HPDE6-E6E7 (cell line): ENCODE measurements around the gene NPFFR1.
A peak's percentile ranks its signal among the peaks of the same experiment; 100 is the strongest.
"Not testable (repeated sequence)": the region's sequence is repeated elsewhere in the genome, so short reads cannot be mapped to it uniquely, and the experiment has no call there.

Experiments
- DNase-seq: peaks from one replicate; pipeline ENCODE4 v3.0.0; 2011; ENCODE audit warnings: missing footprints; ENCODE audit errors: extremely low spot score

NPFFR1 gene

DNA sequence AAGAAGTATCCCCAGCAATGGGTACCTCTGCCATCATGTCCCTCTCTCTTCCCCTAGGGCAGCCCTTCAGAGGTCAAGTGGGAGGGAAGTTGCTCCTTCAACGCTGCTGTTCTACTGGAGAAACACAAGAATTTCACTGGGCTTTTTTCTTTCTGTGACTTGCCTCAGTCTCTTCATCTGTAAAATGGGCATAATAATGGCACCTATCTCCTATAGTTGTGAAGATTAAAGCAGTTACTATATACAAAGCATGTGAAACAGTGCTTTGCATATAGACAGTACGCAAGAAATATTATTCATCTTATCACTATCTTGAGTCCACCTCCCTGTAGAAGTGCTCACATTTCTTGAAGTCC lies 1.6 kb upstream of the NPFFR1 start:
- DNase-seq = no peak

DNA sequence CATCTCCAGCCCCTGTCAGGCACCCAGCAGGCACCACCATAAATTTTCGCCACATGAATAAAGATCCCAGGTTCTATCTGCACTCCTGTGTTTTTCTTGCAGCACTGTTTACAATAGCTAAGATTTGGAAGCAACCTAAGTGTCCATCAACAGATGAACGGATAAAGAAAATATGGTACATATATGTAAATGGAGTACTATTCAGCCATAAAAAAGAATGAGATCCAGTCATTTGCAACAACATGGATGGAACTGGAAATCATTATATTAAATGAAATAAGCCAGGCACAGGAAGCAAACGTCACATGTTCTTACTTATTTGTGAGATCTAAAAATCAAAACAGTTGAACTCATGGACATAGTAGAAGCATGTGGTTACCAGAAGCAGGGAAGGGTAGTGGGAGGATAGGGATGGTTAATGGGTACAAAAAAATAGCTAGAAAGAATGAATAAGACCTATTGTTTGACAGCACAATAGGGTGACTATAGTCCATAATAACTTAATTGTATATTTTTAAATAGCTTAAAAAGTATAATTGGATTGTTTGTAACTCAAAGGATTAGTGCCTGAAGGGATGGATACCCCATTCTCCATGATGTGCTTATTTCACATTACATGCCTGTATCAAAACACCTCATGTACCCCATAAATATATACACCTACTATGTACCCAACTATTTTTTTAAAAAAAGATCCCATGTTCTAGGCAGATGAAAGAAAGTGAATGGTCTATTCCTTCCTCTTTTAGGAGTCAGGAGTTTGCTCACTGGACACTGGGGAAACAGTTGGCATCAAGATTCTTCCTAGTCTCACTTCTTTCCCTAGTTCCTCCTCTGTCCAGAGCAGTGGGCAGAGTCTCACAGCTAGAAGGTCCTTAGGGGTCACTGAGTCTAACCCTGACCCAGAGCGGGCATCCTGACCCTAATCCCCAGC lies 1.0 kb upstream of the NPFFR1 start:
- DNase-seq = no peak

DNA sequence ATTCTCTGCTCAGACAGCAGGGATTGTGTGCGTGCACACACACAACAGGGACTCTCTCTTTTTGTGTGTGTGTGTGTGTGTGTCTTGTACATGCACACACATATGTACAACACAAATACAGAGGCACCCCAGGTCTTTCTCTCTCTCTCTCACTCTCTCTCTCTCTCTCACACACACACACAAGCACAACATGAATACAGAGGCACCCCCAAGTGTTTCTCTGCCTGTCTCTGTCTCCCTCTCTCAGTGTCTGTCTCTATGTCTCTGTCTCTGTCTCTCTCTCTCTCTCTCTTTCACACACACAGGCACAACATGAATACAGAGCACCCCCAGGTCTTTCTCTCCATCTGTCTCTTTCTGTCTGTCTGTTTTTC lies 746 bp downstream of the NPFFR1 start:
- DNase-seq = no peak

DNA sequence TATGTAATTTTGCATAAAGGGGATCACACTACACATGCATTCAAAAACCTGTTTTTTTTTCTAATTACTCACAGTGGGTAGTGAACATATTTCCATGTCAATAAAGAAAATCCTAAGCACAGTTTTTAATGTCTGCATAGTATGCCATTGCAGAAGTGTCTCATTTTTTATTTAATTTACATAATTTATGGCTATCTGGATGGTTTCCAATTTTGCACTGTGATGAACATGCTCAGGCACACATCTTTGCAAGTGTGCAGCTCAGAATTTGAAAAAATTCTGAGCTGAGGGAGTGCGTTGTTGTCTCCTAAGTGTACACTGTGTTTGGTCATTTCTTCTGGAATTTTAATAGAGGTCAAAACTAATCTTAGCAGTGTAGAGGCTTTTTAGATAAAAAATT lies 2.2 kb downstream of the NPFFR1 start:
- DNase-seq = no peak

DNA sequence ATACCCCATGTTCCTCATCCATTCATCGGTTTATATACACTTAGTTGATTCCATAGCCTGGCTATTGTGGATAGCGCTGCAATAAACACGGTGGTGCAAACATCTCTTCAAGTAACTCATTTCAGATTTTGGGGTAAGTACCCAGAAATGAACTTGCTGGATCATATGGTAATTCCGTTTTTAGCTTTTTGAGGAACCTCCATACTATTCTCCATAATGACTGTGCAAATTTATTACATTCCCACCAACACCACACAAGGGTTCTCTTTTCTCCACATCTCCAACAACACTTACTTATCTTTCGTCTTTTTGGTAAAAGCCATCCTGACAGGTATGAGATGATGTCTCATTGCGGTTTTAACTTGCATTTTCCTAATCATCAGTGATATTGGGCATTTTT lies 3.7 kb downstream of the NPFFR1 start:
- no peak for DNase-seq

DNA sequence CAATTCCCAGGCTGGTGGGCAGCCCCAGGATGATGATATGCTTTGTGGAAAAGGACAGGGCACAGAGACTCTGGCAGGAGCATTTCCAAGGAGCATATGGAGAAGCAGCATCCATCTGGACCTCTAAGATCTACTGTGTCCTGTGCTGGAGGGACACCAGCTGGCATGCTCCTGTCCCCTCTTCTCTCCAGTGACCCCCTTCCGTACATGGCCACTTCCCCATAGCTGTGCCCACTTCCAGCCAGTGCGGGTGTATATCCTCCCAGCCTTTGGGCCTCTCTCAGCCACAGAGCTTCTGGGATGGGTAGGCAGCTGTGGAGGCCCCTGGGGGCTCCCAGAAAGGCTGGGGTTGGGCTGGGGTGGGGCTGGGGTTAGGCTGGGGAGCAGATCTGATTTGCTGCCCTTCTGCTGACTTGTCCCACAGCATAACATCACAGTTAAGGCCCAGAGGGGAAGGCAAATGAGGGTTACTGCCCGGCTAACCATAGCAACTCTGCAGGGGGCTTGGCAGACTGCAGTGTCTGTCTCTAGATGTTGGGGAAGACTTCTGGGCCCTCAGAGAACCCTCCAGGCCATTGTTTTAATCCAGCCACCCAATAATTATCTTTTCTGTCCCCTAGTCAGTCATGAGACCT lies 6.3 kb downstream of the NPFFR1 start:
- DNase-seq = no peak

DNA sequence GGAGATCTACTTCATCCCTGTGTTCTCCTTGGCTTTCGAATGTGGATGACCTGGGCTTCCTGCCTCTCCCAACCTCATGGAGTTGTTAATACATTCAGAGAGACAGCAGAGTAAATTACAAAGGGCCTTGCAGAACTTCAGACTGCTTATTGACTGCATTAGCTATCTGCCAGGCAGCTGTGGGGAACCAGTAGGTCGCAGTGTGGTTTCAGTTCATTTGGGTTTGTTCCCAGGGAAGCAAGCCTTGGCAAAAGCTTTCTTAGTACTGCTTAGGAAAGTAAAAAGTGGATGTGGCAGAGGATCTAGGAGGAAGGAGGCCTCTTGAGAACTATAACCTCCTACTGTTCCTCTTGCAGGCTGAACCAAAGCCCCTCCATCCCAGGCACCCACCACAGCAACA lies 9.2 kb downstream of the NPFFR1 start:
- no peak for DNase-seq

DNA sequence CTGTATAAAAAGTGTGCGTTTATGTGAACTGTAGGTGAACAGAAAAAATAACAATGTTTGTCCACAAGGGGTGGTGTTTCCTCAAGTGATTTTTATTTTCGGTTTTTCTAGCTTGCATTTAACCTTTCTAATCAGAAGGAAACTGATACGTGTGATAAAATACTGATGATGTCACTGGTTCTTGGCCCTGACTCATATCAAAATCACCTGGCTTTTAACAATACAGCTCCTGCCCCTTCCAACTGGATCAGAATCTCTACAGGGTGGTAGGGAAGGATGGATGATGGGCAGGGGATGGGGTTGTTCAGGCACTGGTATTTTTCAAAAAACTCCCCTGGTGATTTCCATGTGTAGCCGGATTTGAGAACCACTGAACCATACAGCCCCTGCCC lies 10.9 kb downstream of the NPFFR1 start:
- DNase-seq = peak; percentile 21

DNA sequence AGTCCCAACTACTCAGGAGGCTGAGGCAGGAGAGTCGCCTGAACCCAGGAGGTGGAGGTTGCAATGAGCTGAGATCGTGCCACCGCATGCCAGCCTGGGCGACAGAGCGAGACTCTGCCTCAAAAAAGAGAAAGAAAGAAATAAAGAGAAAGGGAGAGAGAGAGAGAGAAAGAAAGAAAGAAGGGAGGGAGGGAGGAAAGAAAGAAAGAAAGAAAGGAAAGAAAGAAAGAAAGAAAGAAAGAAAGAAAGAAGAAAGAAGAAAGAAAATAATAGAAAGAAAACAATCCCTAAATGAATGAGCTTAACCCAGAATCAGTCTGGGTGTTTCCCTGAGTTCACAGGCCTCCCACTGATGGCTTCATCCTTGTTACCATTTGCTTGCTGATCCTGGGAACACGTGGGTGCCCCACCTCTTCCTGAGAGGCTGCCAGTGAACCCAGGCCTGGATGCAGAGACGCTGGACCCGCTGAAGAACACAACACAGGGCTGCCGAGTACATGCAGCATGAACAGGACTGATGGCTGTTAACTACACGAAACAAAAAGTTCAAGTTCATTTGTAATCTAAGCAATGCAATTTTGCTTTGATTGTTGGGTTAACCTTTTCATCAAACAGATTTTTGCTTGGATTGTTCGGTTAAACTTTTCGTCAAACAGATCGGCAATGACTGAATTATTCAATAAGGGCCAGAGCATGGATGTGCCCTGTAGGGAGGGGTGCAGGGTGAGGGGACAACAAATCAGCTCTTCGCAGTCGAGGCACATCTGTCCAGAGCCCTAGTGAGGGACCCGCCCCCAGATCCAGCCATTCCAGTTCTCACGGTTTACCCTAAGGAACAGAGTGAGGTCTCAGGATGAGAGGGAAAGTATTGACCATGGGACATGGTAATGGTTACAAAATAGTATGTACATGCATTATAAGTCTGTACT lies 11.5 kb downstream of the NPFFR1 start:
- no peak for DNase-seq

DNA sequence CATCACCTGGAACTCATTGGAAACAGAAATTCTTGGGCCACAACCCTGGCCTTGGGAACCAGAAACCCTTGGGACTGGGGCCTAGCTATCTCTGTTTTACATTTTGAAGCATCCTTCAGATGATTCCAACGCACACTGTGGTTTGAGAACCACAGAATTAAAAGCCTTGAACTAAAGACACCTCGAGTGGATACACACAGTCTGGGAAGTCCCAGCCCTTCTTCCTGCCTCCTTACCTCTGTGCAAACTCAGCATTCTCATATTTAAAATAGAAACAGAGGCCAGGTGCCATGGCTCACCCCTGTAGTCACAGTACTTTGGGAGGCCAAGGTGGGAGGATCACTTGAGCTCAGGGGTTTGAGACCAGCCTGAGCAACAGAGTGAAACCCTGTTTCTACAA lies 12.9 kb downstream of the NPFFR1 start:
- DNase-seq = no peak

DNA sequence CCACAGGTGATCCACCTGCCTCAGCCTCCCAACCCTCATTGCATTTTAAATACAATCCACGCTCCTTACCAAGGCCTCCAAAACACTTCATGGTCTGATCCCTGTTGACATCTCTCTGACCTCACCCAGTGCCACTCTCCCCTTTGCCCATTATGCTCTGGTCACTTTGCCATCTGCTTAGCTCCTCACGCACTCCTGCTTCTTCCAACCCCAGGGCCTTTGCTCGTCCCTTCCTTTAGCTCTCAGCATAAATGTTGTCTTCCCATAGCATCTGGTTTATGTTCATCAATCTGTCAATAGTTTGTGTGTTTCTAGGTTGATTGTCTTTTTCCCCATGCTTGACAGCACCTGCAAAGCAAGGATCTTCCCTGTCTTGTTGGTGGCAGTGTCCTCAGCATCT lies 14.1 kb downstream of the NPFFR1 start:
- no peak for DNase-seq

DNA sequence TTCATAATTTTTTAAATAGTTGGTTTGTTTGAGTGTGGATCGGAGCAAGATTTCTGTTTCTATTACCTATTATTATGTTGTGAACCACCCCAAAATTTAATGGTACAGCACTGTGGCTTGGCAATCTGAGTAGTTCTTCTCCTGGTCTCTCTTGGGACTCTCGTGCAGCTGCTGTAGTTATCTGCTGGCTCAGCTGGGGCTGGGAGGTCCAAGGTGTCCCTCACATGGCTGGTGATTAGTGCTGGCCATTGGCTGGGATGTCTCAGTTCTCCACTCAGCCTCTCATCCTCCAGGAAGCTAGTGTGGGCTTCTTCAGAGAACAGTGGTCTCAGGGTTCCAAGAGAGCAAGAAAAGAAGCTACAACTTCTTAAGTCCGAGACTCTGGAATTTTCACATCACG lies 15.4 kb downstream of the NPFFR1 start:
- no peak for DNase-seq

DNA sequence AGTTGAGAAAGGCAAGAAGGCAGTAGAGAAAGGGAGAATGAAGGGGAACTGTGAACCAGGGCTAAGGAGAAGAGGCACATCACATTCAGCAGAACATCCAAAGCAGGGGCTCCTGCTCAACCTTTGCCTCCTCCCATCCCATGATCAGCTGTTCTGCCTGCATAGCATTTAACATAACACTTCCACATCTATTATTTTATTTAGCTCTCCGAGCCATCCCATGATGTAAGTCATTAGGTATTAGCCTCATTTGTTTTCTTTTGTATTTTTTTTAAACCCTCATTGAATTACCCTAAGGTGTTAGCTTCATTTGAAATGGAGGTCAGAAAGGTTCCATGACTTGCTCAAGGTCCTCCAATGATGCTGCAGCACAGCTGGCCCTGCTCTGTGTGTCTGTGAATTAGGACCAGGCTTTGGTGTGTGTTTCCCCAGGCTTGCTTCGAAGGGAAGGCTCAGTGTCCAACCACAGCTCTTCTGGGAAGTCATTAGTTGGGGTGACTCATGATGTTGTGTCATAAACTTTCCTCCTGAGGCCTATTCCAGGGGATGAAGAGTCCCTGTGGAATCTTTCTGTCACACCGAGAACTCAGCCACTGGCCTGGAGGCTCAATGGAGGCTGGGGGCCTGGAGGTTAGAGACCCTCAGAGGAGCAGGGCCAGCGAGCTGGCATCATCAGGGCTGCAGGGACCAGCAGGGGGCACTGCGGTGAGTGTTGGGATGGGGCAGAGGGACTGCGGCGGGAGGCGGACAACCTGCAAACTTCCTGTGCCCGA lies 16.5 kb downstream of the NPFFR1 start:
- DNase-seq = peak; percentile 97

DNA sequence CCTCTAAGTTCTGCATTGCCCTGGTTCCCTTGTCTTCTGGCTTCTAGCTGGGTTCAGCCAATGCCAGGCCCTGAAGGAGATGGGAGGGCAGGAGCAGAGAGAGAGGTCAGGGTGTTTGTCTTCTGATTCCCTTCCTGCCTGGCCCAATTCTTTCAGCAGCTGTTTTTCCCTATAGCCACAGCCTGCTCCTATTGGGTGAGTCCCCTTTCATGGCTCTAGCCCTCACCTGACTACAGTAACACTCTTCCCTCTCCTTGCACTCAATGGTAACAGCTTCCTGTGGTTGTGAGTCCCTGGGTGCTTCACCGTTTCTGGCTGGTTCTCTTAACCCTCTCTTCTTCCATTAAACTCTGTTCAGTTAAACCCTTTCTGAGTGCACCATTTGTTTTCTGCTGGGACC lies 17.1 kb downstream of the NPFFR1 start:
- no peak for DNase-seq

DNA sequence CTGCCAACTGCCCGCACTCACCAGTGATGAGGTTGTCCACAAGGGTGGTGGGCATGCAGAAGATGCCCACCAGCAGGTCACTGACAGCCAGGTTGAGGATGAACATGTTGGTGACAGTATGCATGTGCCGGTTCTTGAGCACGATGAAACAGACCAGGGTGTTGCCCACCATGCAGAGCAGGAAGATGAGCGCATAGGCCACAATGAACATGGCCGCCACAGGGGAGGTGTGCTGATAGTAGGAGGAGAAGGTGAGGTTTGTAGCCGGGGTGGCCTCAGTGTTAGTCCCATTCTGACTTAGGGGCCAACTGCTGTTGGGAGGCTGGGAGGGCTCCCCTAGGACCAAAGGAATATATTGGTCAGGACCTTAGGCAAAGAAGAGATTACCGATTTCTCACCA lies 17.7 kb downstream of the NPFFR1 start:
- DNase-seq = no peak

DNA sequence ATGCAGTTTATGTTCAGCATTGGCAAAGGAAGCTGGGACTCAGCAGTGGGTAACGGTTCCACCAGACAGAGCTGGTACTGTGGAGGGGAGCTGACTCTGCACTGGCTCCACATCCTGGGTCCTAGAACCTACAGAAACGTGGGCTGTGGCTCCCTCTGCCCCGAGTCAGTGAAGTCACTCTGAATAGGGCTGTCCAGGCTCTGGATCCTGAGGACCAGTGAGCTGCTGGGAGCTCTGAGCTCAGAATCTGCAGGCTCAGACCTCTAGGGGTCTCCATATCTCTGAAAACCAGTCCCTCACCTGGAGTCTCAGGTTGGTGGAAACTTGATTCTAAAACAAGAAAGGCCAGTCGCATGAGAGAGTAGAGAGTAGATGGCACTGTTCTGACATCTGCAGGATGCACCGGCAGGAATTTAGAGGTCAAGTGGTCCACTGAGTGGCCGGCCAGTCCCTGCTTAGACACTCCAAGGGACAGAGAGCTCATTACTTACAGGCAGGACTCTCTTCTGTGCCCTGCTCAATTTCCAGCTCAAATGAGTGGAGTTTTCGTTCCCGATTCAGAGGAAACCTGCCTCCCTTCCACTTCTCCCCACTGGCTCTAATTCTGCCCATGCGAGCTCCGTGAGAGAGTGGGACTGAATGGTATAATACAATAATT lies 18.6 kb downstream of the NPFFR1 start:
- peak; percentile 31 for DNase-seq

DNA sequence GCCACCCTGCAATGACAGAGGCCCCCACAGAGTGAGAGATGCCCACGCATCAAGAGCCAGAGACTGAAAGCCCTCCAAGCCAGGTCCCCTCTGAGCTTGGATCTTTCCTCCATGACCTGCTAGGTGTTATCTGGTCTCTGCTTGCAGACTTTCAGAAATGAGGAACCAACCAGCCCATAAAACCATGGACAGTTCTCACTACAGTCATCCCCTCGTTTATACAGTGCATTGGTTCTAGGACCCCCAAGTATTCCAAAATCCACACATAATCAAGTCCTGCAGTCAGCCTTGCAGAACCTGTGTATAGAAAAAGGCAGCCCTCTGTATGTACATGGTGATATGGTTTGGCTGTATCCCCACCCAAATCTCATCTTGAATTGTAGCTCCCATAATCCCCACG lies 23.1 kb downstream of the NPFFR1 start:
- DNase-seq = no peak

DNA sequence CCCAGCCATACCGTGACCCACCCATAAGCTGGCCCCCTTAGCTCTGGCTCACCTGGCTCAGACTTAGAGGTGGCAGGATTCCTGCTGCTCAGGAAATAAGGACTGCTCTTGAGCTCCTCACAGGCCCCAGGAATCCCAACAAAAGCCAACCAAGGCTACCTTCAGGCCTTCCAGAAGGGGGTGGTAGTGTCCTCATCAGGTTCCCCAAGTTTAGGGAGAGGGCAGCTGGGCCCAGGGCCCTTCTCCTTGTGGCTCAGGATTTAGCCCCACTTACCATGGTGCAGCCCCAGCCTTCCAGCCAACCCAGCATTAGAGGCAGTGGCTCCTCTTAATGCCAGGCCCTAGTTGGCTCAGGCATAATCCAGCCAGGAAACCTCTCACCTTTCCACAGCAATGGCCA lies 23.5 kb downstream of the NPFFR1 start:
- no peak for DNase-seq

DNA sequence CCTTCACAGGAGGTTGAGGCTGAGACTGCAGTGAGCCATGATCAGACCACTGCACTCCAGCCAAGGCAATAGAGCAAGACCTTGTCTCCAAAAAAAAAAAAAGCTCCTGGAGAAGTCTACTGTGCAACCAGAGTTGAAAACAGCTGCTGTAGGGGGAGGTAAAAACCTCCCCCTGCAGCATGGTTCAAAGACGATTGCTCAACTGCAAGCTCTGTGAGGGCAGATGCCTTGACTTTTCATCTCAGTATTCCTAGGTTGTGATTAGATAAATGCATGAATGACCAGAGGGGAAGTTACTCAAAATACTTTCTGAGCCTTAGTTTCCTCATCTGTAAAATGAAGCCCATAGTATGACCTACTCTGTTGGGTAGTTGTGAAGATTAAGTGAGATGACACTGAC lies 25.6 kb downstream of the NPFFR1 start:
- DNase-seq = no peak

DNA sequence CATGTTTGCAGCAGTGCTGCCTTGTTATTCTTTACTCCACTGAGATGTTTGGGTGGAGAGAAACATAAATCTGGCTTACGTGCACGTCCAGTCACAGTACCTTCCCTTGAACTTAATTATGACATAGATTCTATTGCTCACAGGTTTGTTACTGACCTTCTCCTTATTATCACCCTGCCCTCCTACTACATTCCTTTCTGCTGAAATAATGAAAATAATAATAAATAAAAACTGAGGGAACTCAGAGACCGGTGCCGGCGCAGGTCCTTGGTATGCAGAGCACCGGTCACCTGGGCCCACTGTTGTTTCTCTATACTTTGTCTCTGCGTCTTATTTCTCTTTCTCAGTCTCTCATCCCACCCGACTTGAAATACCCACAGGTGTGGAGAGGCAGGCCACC lies 26.0 kb downstream of the NPFFR1 start:
- DNase-seq = not testable (repeated sequence)

DNA sequence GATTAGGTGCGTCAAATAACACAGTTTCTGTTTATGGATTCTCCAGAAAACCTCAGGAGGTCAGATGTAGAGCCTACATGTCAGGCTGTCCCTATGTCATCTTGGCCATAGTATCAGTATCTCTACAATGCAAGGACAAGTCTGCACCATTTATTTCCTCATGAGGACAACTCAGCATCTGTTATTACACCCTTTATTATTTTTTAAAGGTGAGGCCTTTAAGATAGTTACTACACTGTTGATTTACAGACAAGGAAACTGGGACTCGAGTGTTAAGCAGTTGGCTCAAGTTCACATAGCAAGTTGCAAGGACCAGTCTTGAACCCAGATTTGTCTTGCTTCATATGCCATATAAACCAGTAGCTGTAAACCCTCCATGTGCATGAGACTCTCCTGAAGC lies 27.3 kb downstream of the NPFFR1 start:
- no peak for DNase-seq
